PC-3 (cell line): ENCODE data around the gene TNK1. TPM values are rescaled to one million over a fixed set of nuclear protein-coding genes. Genes with fewer than 3 reads are reported as not detected.

Source experiments
- ATAC-seq: fragments of 200-7000 bp; cut with Tn5 transposase; 2 replicates; pipeline ENCODE4 v1.9.1; 2020; ENCODE audit warnings: mild to moderate bottlenecking, moderate library complexity
- BruUV-seq: library from RNA; stranded (reverse); fragments of 400-500 nt; replicated peaks from 2 replicates; lab custom pipeline; 2021; lab: Mats Ljungman, UMichigan
- CTCF ChIA-PET: fragments of 300-600 bp; sonication (Branson Sonifier 250); formaldehyde crosslinking; loops from one replicate; lab custom pipeline; 2022; ENCODE audit warnings: antibody characterized with exemption; lab: Charles Lee
- POLR2A ChIA-PET: fragments of 300-600 bp; sonication (Branson Sonifier 250); formaldehyde crosslinking; loops from one replicate; lab custom pipeline; 2022; ENCODE audit warnings: antibody characterized with exemption; ENCODE audit not compliant: unreplicated experiment; lab: Charles Lee
- DNase-seq: peaks from one replicate; pipeline ENCODE4 v3.0.0-alpha.2; 2015
- H2AFZ ChIP-seq: fragments of 300-600 bp; sonication (generic); 2 replicates; pipeline ENCODE4 v1.6.0; 2016; ENCODE audit warnings: antibody characterized with exemption, low read length
- H3F3A ChIP-seq: fragments of 300-600 bp; sonication (generic); one replicate; pipeline ENCODE4 v1.6.0; 2017; ENCODE audit warnings: antibody characterized with exemption, low read length, control low read depth, mild to moderate bottlenecking; ENCODE audit not compliant: unreplicated experiment
- H3K27ac ChIP-seq: fragments of 300-600 bp; sonication (generic); 2 replicates; pipeline ENCODE4 v1.5.1; 2016; ENCODE audit warnings: mild to moderate bottlenecking, low read length
- H3K27me3 ChIP-seq: fragments of 300-600 bp; sonication (generic); 2 replicates; pipeline ENCODE4 v1.6.1; 2016; ENCODE audit warnings: low read length, mixed read lengths
- H3K36me3 ChIP-seq: fragments of 300-600 bp; sonication (generic); 2 replicates; pipeline ENCODE4 v1.6.1; 2016; ENCODE audit warnings: low read depth, mixed run types, low read length, mixed read lengths
- H3K4me1 ChIP-seq: fragments of 300-600 bp; sonication (generic); 2 replicates; pipeline ENCODE4 v1.5.1; 2016; ENCODE audit warnings: low read length; ENCODE audit not compliant: insufficient read depth
- H3K4me2 ChIP-seq: fragments of 300-600 bp; sonication (generic); 2 replicates; pipeline ENCODE4 v1.6.0; 2016; ENCODE audit warnings: low read length
- H3K4me3 ChIP-seq: fragments of 300-600 bp; sonication (generic); 2 replicates; pipeline ENCODE4 v1.5.1; 2016; ENCODE audit warnings: mild to moderate bottlenecking, low read length, mixed read lengths
- H3K79me2 ChIP-seq: fragments of 300-600 bp; sonication (generic); 2 replicates; pipeline ENCODE4 v1.6.1; 2017; ENCODE audit warnings: low read length, mixed read lengths
- H3K9ac ChIP-seq: fragments of 300-600 bp; sonication (generic); 2 replicates; pipeline ENCODE4 v1.6.0; 2016; ENCODE audit warnings: mild to moderate bottlenecking, low read length
- H3K9me2 ChIP-seq: fragments of 300-600 bp; sonication (generic); replicated peaks from 2 replicates; pipeline ENCODE4 v1.6.1; 2016; ENCODE audit warnings: mixed run types, low read length, mixed read lengths
- H3K9me3 ChIP-seq: fragments of 300-600 bp; sonication (generic); 2 replicates; pipeline ENCODE4 v1.6.1; 2016; ENCODE audit warnings: low read length, mixed read lengths
- H4K20me1 ChIP-seq: fragments of 300-600 bp; sonication (generic); 2 replicates; pipeline ENCODE4 v1.6.1; 2016; ENCODE audit warnings: low read length, mixed read lengths
- EZH2 ChIP-seq: fragments of 300-600 bp; sonication (generic); IDR thresholded peaks from one replicate; pipeline ENCODE4 v1.6.1; 2017; ENCODE audit warnings: antibody characterized with exemption, mild to moderate bottlenecking, low read length; ENCODE audit not compliant: unreplicated experiment
- EZH2phosphoT487 ChIP-seq: fragments of 300-600 bp; sonication (generic); IDR thresholded peaks from 2 replicates; pipeline ENCODE4 v1.6.1; 2018; ENCODE audit warnings: mild to moderate bottlenecking, antibody characterized with exemption, low read length, borderline replicate concordance
- intact Hi-C: fragments of 100-400 bp; cut with micrococcal nuclease; formaldehyde crosslinking; loops from 2 replicates; pipeline ENCODE4 v1.9.0; 2023
- total RNA-seq: library from RNA; depleted of rRNA; stranded (reverse); fragments of >200 nt; gene quantifications from 2 replicates; pipeline ENCODE4 v1.2.3, GENCODE V29; 2014
- TF ChIP-seq, protein P1 (sequence below): fragments of 300-600 bp; sonication (generic); conservative IDR thresholded peaks from 2 replicates; pipeline ENCODE4 v1.5.1; 2017; ENCODE audit warnings: antibody characterized with exemption, low read depth, mild to moderate bottlenecking, low read length

The TNK1 gene
- total RNA-seq, 1 experiment from 2014 or later: 10.8 TPM

DNA sequence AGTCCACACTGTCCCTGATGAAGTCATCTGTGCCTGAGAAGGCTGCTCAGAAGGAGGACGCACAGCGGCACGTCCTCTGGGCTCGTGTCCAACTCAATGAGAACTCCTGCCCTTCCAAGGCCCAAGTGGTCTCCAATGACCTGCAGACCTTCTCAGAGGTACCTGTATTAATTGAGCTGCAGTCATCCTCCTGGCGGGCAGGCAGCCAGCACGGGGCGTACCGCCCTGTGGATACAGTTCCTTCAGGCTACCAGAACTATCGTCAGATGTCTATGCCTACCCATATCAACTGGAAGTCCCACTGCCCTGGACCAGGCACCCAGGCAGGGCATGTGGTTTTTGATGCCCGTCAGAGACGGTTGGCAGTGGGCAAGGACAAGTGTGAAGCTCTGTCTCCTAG lies 51.4 kb downstream of the TNK1 start:
- H3K27ac ChIP-seq: no peak overlapping the region
- H3K4me3 ChIP-seq: no peak overlapping the region
- CTCF ChIA-PET: no interaction called here
- TF ChIP-seq EZH2phosphoT487 (no peak), EZH2 (no peak)
- TF ChIP-seq, protein P1, sequence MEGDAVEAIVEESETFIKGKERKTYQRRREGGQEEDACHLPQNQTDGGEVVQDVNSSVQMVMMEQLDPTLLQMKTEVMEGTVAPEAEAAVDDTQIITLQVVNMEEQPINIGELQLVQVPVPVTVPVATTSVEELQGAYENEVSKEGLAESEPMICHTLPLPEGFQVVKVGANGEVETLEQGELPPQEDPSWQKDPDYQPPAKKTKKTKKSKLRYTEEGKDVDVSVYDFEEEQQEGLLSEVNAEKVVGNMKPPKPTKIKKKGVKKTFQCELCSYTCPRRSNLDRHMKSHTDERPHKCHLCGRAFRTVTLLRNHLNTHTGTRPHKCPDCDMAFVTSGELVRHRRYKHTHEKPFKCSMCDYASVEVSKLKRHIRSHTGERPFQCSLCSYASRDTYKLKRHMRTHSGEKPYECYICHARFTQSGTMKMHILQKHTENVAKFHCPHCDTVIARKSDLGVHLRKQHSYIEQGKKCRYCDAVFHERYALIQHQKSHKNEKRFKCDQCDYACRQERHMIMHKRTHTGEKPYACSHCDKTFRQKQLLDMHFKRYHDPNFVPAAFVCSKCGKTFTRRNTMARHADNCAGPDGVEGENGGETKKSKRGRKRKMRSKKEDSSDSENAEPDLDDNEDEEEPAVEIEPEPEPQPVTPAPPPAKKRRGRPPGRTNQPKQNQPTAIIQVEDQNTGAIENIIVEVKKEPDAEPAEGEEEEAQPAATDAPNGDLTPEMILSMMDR: no peak
- H2AFZ ChIP-seq: no peak overlapping the region
- ATAC-seq: no peak
- POLR2A ChIA-PET: interaction anchor here (0.7 kb wide), 1 partner anchor 103 kb away, joined by 3 read pairs; no protein-coding TSS in a partner anchor
- H3K4me2 ChIP-seq: no peak overlapping the region
- no peaks in the 10 kb centered on the region for H3K9me3 ChIP-seq
- H3K36me3 ChIP-seq: no peaks in the 10 kb centered on the region
- H3F3A ChIP-seq: no peaks in the 10 kb centered on the region
- DNase-seq: no peak
- no peak overlapping the region for H3K9ac ChIP-seq
- no TSS peak for BruUV-seq
- 0 out of 2 replicates have a peak, but pooled peaks cover 4% of the 10 kb centered on the region for H3K4me1 ChIP-seq
- no peaks in the 10 kb centered on the region for H4K20me1 ChIP-seq
- H3K27me3 ChIP-seq: no peaks in the 10 kb centered on the region
- no peaks in the 10 kb centered on the region for H3K9me2 ChIP-seq
- 0 out of 2 replicates have a peak, but pooled peaks cover 5% of the 10 kb centered on the region for H3K79me2 ChIP-seq
- intact Hi-C loops: no loop called here

DNA sequence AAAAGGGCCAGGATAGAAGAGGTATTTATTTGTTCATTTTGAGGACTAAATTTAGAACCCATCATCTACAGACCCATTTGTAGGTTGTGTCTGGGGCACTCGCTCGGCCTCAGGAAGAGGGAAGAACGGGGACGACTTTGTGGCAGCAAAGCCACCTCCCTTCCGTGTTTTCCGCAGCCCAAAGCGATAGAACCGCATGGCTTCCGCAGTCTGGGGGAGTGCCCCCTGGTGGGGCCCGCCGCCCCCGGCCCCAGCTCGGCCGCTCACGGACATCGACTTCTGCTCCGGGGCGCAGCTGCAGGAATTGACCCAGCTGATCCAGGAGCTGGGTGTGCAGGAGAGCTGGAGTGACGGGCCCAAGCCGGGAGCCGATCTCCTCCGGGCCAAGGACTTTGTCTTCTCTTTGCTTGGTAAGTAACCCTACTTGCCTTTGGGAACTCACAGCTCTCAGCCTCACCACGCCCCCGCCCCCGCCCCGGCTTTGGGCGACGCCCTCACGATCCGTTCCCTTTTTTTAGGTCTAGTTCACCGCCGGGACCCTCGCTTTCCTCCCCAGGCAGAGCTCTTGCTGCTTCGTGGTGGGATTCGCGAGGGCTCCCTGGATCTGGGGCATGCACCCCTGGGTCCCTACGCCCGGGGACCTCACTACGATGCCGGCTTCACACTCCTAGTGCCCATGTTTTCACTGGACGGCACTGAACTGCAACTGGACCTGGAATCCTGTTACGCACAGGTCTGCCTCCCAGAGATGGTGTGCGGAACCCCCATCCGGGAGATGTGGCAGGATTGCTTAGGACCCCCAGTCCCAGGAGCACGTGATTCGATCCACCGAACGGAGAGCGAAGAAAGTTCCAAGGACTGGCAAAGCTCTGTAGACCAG lies 55.0 kb downstream of the TNK1 start:
- Histone ChIP-seq H2AFZ (peak overlapping the region; percentile 46), H3F3A (no peaks in the 10 kb centered on the region), H3K9ac (peak overlapping the region; percentile 70), H3K4me2 (peak overlapping the region; percentile 85), H3K4me1 (peaks cover 4% of the 10 kb centered on the region; the same call in 1 of the 2 replicates), H3K27me3 (no peaks in the 10 kb centered on the region), H3K4me3 (peak overlapping the region; percentile 71), H3K79me2 (0 out of 2 replicates have a peak, but pooled peaks cover 5% of the 10 kb centered on the region), H3K9me3 (no peaks in the 10 kb centered on the region), H3K27ac (peak overlapping the region; percentile 40), H4K20me1 (no peaks in the 10 kb centered on the region), H3K9me2 (no peaks in the 10 kb centered on the region), H3K36me3 (no peaks in the 10 kb centered on the region)
- intact Hi-C loops: loop anchor here (1.0 to 5.0 kb wide), 4 partner anchors 32 to 251 kb away; partner anchors contain the start of genes KCTD11, POLR2A, TMEM256 and TP53
- DNase-seq (peak; percentile 38), ATAC-seq (peak; percentile 11)
- ChIA-PET POLR2A (interaction anchor here (0.6 kb wide), 2 partner anchors 33 to 125 kb away, joined by 3 to 6 read pairs; no protein-coding TSS in a partner anchor), CTCF (interaction anchor here (1.0 to 1.7 kb wide), 3 partner anchors 42 to 125 kb away, joined by 3 to 6 read pairs (median 6); no protein-coding TSS in a partner anchor)
- TSS peak; percentile 70 for BruUV-seq
- TF ChIP-seq EZH2phosphoT487: no peak
- TF ChIP-seq, protein P1: peak; percentile 32; the same call in 1 of the 2 replicates
